DND-41 (cell line): ENCODE data around the gene TSPAN11.

Experiments used
- CTCF ChIP-seq: IDR thresholded peaks from 2 replicates; pipeline ENCODE4 v1.5.1; 2012; ENCODE audit warnings: borderline replicate concordance, low read length, moderate library complexity, mild to moderate bottlenecking; ENCODE audit not compliant: poor library complexity, severe bottlenecking; ENCODE audit errors: extremely low read depth
- EZH2 ChIP-seq: IDR thresholded peaks from 3 replicates; pipeline ENCODE4 v1.6.1; 2012; ENCODE audit warnings: borderline replicate concordance, low read depth, mild to moderate bottlenecking, moderate library complexity, low read length, inconsistent platforms; ENCODE audit not compliant: severe bottlenecking

- TF ChIP-seq CTCF (no peak), EZH2 (no peak)
Observed at GRCh38 chr12:30930641-30931040, 4.1 kb downstream of the TSPAN11 start.
